ENCODE data around the gene PIK3C3. TPM values are rescaled to one million over a fixed set of nuclear protein-coding genes. Genes with fewer than 3 reads are reported as not detected.

PIK3C3 gene
- polyA plus RNA-seq, 1 of the 3 experiments (the other 2 are of a cell fraction): 26.9 TPM

- no peaks in the 10 kb centered on the region for H3K9me2 ChIP-seq
- no peaks in the 10 kb centered on the region for H3K9me3 ChIP-seq
- H3K4me3 ChIP-seq (ENCODE audit: low read depth in 2 of 2, low read length in 1 of 2): no peak overlapping the region
- CTCF ChIA-PET: interaction anchor here (1.1 to 3.8 kb wide), 5 partner anchors 8 to 1457 kb away, joined by 3 to 14 read pairs (median 4); no protein-coding TSS in a partner anchor
- H2AFZ ChIP-seq (ENCODE audit: low read depth): no peak overlapping the region
- H3K79me2 ChIP-seq (ENCODE audit: insufficient read depth): no peaks in the 10 kb centered on the region
- no peak for DNase-seq
- TF ChIP-seq, protein P1, sequence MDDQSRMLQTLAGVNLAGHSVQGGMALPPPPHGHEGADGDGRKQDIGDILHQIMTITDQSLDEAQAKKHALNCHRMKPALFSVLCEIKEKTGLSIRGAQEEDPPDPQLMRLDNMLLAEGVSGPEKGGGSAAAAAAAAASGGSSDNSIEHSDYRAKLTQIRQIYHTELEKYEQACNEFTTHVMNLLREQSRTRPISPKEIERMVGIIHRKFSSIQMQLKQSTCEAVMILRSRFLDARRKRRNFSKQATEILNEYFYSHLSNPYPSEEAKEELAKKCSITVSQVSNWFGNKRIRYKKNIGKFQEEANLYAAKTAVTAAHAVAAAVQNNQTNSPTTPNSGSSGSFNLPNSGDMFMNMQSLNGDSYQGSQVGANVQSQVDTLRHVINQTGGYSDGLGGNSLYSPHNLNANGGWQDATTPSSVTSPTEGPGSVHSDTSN (IDR thresholded peaks at IDR 0.05): no peak
- no peak for TF ChIP-seq FOXJ3 (CRISPR knock-in tag; IDR thresholded peaks at IDR 0.05)
- TF ChIP-seq EP300 (IDR thresholded peaks at IDR 0.05; ENCODE audit: borderline replicate concordance in 1 of 2, low read depth in 1 of 2, low read length in 1 of 2): no peak
- TF ChIP-seq IRF3 (IDR thresholded peaks at IDR 0.05; ENCODE audit: low read depth, low read length): no peak
- no peak for TF ChIP-seq GABPA (IDR thresholded peaks at IDR 0.05; ENCODE audit: low read depth)
- no peak for TF ChIP-seq CTCF (IDR thresholded peaks at IDR 0.05)
- TF ChIP-seq, protein P2, sequence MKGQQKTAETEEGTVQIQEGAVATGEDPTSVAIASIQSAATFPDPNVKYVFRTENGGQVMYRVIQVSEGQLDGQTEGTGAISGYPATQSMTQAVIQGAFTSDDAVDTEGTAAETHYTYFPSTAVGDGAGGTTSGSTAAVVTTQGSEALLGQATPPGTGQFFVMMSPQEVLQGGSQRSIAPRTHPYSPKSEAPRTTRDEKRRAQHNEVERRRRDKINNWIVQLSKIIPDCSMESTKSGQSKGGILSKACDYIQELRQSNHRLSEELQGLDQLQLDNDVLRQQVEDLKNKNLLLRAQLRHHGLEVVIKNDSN (IDR thresholded peaks at IDR 0.05; ENCODE audit: borderline replicate concordance, low read depth): no peak
- TF ChIP-seq MXI1 (IDR thresholded peaks at IDR 0.05; ENCODE audit: low read depth, low read length): no peak
- TF ChIP-seq, protein P3, sequence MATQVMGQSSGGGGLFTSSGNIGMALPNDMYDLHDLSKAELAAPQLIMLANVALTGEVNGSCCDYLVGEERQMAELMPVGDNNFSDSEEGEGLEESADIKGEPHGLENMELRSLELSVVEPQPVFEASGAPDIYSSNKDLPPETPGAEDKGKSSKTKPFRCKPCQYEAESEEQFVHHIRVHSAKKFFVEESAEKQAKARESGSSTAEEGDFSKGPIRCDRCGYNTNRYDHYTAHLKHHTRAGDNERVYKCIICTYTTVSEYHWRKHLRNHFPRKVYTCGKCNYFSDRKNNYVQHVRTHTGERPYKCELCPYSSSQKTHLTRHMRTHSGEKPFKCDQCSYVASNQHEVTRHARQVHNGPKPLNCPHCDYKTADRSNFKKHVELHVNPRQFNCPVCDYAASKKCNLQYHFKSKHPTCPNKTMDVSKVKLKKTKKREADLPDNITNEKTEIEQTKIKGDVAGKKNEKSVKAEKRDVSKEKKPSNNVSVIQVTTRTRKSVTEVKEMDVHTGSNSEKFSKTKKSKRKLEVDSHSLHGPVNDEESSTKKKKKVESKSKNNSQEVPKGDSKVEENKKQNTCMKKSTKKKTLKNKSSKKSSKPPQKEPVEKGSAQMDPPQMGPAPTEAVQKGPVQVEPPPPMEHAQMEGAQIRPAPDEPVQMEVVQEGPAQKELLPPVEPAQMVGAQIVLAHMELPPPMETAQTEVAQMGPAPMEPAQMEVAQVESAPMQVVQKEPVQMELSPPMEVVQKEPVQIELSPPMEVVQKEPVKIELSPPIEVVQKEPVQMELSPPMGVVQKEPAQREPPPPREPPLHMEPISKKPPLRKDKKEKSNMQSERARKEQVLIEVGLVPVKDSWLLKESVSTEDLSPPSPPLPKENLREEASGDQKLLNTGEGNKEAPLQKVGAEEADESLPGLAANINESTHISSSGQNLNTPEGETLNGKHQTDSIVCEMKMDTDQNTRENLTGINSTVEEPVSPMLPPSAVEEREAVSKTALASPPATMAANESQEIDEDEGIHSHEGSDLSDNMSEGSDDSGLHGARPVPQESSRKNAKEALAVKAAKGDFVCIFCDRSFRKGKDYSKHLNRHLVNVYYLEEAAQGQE (IDR thresholded peaks at IDR 0.05; ENCODE audit: low read depth, low read length): no peak
- no peak for TF ChIP-seq TCF12 (IDR thresholded peaks at IDR 0.05)
- no peak for TF ChIP-seq CHD2 (IDR thresholded peaks at IDR 0.05; ENCODE audit: low read length, partially characterized antibody)
- no peak for TF ChIP-seq TAF1 (IDR thresholded peaks at IDR 0.05; ENCODE audit: borderline replicate concordance, low read depth, low read length)
- TF ChIP-seq FOSL2 (IDR thresholded peaks at IDR 0.05; ENCODE audit: borderline replicate concordance, low read depth): no peak
- no peak for TF ChIP-seq EZH2phosphoT487 (IDR thresholded peaks at IDR 0.05; ENCODE audit: borderline replicate concordance, low read depth)
- no peak for TF ChIP-seq NRF1 (IDR thresholded peaks at IDR 0.05; ENCODE audit: low read depth, low read length)
- TF ChIP-seq RXRA (IDR thresholded peaks at IDR 0.05; ENCODE audit: borderline replicate concordance, low read depth): no peak
- no peak for TF ChIP-seq TEAD4 (IDR thresholded peaks at IDR 0.05; ENCODE audit: borderline replicate concordance, insufficient read depth)
- no peak for TF ChIP-seq NFIC (IDR thresholded peaks at IDR 0.05; ENCODE audit: borderline replicate concordance)
- no peak for TF ChIP-seq RAD21 (IDR thresholded peaks at IDR 0.05; ENCODE audit: low read length)
- TF ChIP-seq, protein P4, sequence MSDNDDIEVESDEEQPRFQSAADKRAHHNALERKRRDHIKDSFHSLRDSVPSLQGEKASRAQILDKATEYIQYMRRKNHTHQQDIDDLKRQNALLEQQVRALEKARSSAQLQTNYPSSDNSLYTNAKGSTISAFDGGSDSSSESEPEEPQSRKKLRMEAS (IDR thresholded peaks at IDR 0.05; ENCODE audit: low read depth): no peak
- H3K27me3 ChIP-seq (ENCODE audit: insufficient read depth): no peaks in the 10 kb centered on the region
- no peak overlapping the region for H3K27ac ChIP-seq (ENCODE audit: low read depth in 2 of 2, low read length in 1 of 2)
- no peaks in the 10 kb centered on the region for H4K20me1 ChIP-seq (ENCODE audit: insufficient read depth)
- H3K4me1 ChIP-seq (ENCODE audit: control insufficient read depth in 1 of 2, insufficient read depth in 2 of 2, low read depth in 1 of 2, low read length in 1 of 2): peaks cover 0 to 4% of the 10 kb centered on the region in 2 experiments; a peak in 1 of 4 replicates
- 64% methylated on average over 2 of the region's 2 CpGs for WGBS (ENCODE audit: low lambda C conversion rate)
- H3K4me2 ChIP-seq: no peak overlapping the region
- POLR2A ChIA-PET: interaction anchor here (0.6 kb wide), 1 partner anchor 671 kb away, joined by 3 read pairs; no protein-coding TSS in a partner anchor
- no peaks in the 10 kb centered on the region for H3K36me3 ChIP-seq (replicated peaks in 1 of 2; ENCODE audit: control insufficient read depth in 1 of 2, insufficient read depth in 2 of 2, low read length in 1 of 2)
- H3K9ac ChIP-seq: no peak overlapping the region
- H3F3A ChIP-seq (replicated peaks; ENCODE audit: insufficient read depth): no peaks in the 10 kb centered on the region
Measured at GRCh38 chr18:42106784-42107183, 151.8 kb downstream of the PIK3C3 start.

All from SK-N-SH (cell line).